Adrenal gland (tissue), 5 donors: ENCODE measurements around the gene SNX24.

Experiments used
- CTCF ChIP-seq, 6 experiments: fragments of 450-650 bp in 4 of 6; fragments of 200-600 bp in 2 of 6; sonication (generic) in 1 of 6; IDR thresholded peaks; 1 replicate in 5 of 6; 2 replicates in 1 of 6; pipeline versions ENCODE4 v1.5.1 to v1.8.0; 2016 to 2021; ENCODE audit warnings: antibody characterized with exemption in 6 of 6, mild to moderate bottlenecking in 2 of 6, moderate library complexity in 1 of 6
- POLR2A ChIP-seq, 2 donors: fragments of 450-650 bp; IDR thresholded peaks; one replicate each; pipeline ENCODE4 v1.6.1; 2017; ENCODE audit warnings: antibody characterized with exemption in 2 of 2, mild to moderate bottlenecking in 2 of 2, moderate library complexity in 1 of 2
- donor health status: DM: no; HTN: no; CAD: no.

- TF ChIP-seq CTCF (IDR thresholded peaks at IDR 0.05) (no peak), POLR2A (IDR thresholded peaks at IDR 0.05) (no peak)
Observed at GRCh38 chr5:123007182-123007581, 161.8 kb downstream of the SNX24 start.
